ENCODE results near the gene GALK1. TPM values are rescaled to one million over a fixed set of nuclear protein-coding genes. Genes with fewer than 3 reads are reported as not detected.

Gene GALK1
- total RNA-seq, 1 donor from 2014 or later = 29.2 TPM

- no peak overlapping the region for H3K4me3 ChIP-seq (ENCODE audit: low read length in 3 of 3)
- no peak overlapping the region for H3K9ac ChIP-seq (ENCODE audit: low read depth in 1 of 3, low read length in 3 of 3)
- H3K4me1 ChIP-seq (ENCODE audit: control insufficient read depth in 3 of 3, insufficient read depth in 3 of 3, low read length in 3 of 3) = peaks cover 10 to 14% (median 12%) of the 10 kb centered on the region in 3 donors
- peaks cover 0 to 4% (median 0%) of the 10 kb centered on the region in 3 donors for H3K36me3 ChIP-seq (ENCODE audit: control insufficient read depth in 3 of 3, insufficient read depth in 3 of 3, low read length in 3 of 3)
- H3K27me3 ChIP-seq (ENCODE audit: control insufficient read depth in 3 of 3, insufficient read depth in 3 of 3, low read length in 3 of 3) = no peaks in the 10 kb centered on the region
- H3K27ac ChIP-seq (ENCODE audit: low read depth, low read length) = no peak overlapping the region
- H3K9me3 ChIP-seq (ENCODE audit: control insufficient read depth in 3 of 3, low read length in 3 of 3) = no peaks in the 10 kb centered on the region
Measured at GRCh38 chr17:75757086-75757681, 7.8 kb downstream of the GALK1 start.

GRCh38 chr17:75756451-75757085 lies 8.4 kb downstream of the GALK1 start:
- H3K9me3 ChIP-seq (ENCODE audit: control insufficient read depth in 3 of 3, low read length in 3 of 3) = no peaks in the 10 kb centered on the region
- H3K4me1 ChIP-seq (ENCODE audit: control insufficient read depth in 3 of 3, insufficient read depth in 3 of 3, low read length in 3 of 3) = peaks cover 10 to 14% (median 12%) of the 10 kb centered on the region in 3 donors
- H3K36me3 ChIP-seq (ENCODE audit: control insufficient read depth in 3 of 3, insufficient read depth in 3 of 3, low read length in 3 of 3) = peaks cover 0 to 6% (median 0%) of the 10 kb centered on the region in 3 donors
- H3K9ac ChIP-seq (ENCODE audit: low read depth in 1 of 3, low read length in 3 of 3) = no peak overlapping the region
- no peak overlapping the region for H3K27ac ChIP-seq (ENCODE audit: low read depth, low read length)
- no peaks in the 10 kb centered on the region for H3K27me3 ChIP-seq (ENCODE audit: control insufficient read depth in 3 of 3, insufficient read depth in 3 of 3, low read length in 3 of 3)
- H3K4me3 ChIP-seq (ENCODE audit: low read length in 3 of 3) = no peak overlapping the region

- Histone ChIP-seq H3K36me3 (ENCODE audit: control insufficient read depth in 3 of 3, insufficient read depth in 3 of 3, low read length in 3 of 3) (peaks cover 0 to 6% (median 0%) of the 10 kb centered on the region in 3 donors), H3K9ac (ENCODE audit: low read depth in 1 of 3, low read length in 3 of 3) (no peak overlapping the region), H3K9me3 (ENCODE audit: control insufficient read depth in 3 of 3, low read length in 3 of 3) (no peaks in the 10 kb centered on the region), H3K4me1 (ENCODE audit: control insufficient read depth in 3 of 3, insufficient read depth in 3 of 3, low read length in 3 of 3) (peaks cover 10 to 14% (median 12%) of the 10 kb centered on the region in 3 donors), H3K27ac (ENCODE audit: low read depth, low read length) (no peak overlapping the region), H3K27me3 (ENCODE audit: control insufficient read depth in 3 of 3, insufficient read depth in 3 of 3, low read length in 3 of 3) (no peaks in the 10 kb centered on the region), H3K4me3 (ENCODE audit: low read length in 3 of 3) (no peak overlapping the region)
Measured at GRCh38 chr17:75755990-75756389, 9.0 kb downstream of the GALK1 start.

- H3K27ac ChIP-seq (ENCODE audit: low read depth, low read length) = no peak overlapping the region
- H3K9ac ChIP-seq (ENCODE audit: low read depth in 1 of 3, low read length in 3 of 3) = no peak overlapping the region
- no peaks in the 10 kb centered on the region for H3K9me3 ChIP-seq (ENCODE audit: control insufficient read depth in 3 of 3, low read length in 3 of 3)
- H3K27me3 ChIP-seq (ENCODE audit: control insufficient read depth in 3 of 3, insufficient read depth in 3 of 3, low read length in 3 of 3) = no peaks in the 10 kb centered on the region
- H3K36me3 ChIP-seq (ENCODE audit: control insufficient read depth in 3 of 3, insufficient read depth in 3 of 3, low read length in 3 of 3) = peaks cover 0 to 6% (median 0%) of the 10 kb centered on the region in 3 donors
- H3K4me3 ChIP-seq (ENCODE audit: low read length in 3 of 3) = no peak overlapping the region
- peaks cover 10 to 14% (median 12%) of the 10 kb centered on the region in 3 donors for H3K4me1 ChIP-seq (ENCODE audit: control insufficient read depth in 3 of 3, insufficient read depth in 3 of 3, low read length in 3 of 3)
Measured at GRCh38 chr17:75755205-75755901, 9.6 kb downstream of the GALK1 start.

GRCh38 chr17:75754378-75755204 lies 10.4 kb downstream of the GALK1 start:
- Histone ChIP-seq H3K4me1 (ENCODE audit: control insufficient read depth in 3 of 3, insufficient read depth in 3 of 3, low read length in 3 of 3) (peaks cover 13 to 20% (median 17%) of the 10 kb centered on the region in 3 donors), H3K27me3 (ENCODE audit: control insufficient read depth in 3 of 3, insufficient read depth in 3 of 3, low read length in 3 of 3) (no peaks in the 10 kb centered on the region), H3K36me3 (ENCODE audit: control insufficient read depth in 3 of 3, insufficient read depth in 3 of 3, low read length in 3 of 3) (peaks cover 0 to 5% (median 0%) of the 10 kb centered on the region in 3 donors), H3K9me3 (ENCODE audit: control insufficient read depth in 3 of 3, low read length in 3 of 3) (no peaks in the 10 kb centered on the region), H3K4me3 (ENCODE audit: low read length in 3 of 3) (peak overlapping the region in 2 of 3 donors; percentile 41 to 46), H3K27ac (ENCODE audit: low read depth, low read length) (no peak overlapping the region), H3K9ac (ENCODE audit: low read depth in 1 of 3, low read length in 3 of 3) (peak overlapping the region; percentile 20 to 66 (median 56))

GRCh38 chr17:75753514-75754377 lies 11.2 kb downstream of the GALK1 start:
- Histone ChIP-seq H3K9me3 (ENCODE audit: control insufficient read depth in 3 of 3, low read length in 3 of 3) (no peaks in the 10 kb centered on the region), H3K36me3 (ENCODE audit: control insufficient read depth in 3 of 3, insufficient read depth in 3 of 3, low read length in 3 of 3) (peaks cover 0 to 2% (median 0%) of the 10 kb centered on the region in 3 donors), H3K4me3 (ENCODE audit: low read length in 3 of 3) (peak overlapping the region in 2 of 3 donors; percentile 46 to 52), H3K4me1 (ENCODE audit: control insufficient read depth in 3 of 3, insufficient read depth in 3 of 3, low read length in 3 of 3) (peaks cover 16 to 23% (median 18%) of the 10 kb centered on the region in 3 donors), H3K27me3 (ENCODE audit: control insufficient read depth in 3 of 3, insufficient read depth in 3 of 3, low read length in 3 of 3) (no peaks in the 10 kb centered on the region), H3K9ac (ENCODE audit: low read depth in 1 of 3, low read length in 3 of 3) (peak overlapping the region; percentile 20 to 66 (median 56)), H3K27ac (ENCODE audit: low read depth, low read length) (no peak overlapping the region)

GRCh38 chr17:75752802-75753513 lies 12.0 kb downstream of the GALK1 start:
- Histone ChIP-seq H3K9me3 (ENCODE audit: control insufficient read depth in 3 of 3, low read length in 3 of 3) (no peaks in the 10 kb centered on the region), H3K36me3 (ENCODE audit: control insufficient read depth in 3 of 3, insufficient read depth in 3 of 3, low read length in 3 of 3) (peaks cover 0 to 2% (median 0%) of the 10 kb centered on the region in 3 donors), H3K9ac (ENCODE audit: low read depth in 1 of 3, low read length in 3 of 3) (peak overlapping the region in 1 of 3 donors; percentile 66), H3K4me3 (ENCODE audit: low read length in 3 of 3) (peak overlapping the region in 2 of 3 donors; percentile 46 to 52), H3K27me3 (ENCODE audit: control insufficient read depth in 3 of 3, insufficient read depth in 3 of 3, low read length in 3 of 3) (no peaks in the 10 kb centered on the region), H3K4me1 (ENCODE audit: control insufficient read depth in 3 of 3, insufficient read depth in 3 of 3, low read length in 3 of 3) (peaks cover 16 to 23% (median 18%) of the 10 kb centered on the region in 3 donors), H3K27ac (ENCODE audit: low read depth, low read length) (no peak overlapping the region)

GRCh38 chr17:75752405-75752709 lies 12.6 kb downstream of the GALK1 start:
- Histone ChIP-seq H3K36me3 (ENCODE audit: control insufficient read depth in 3 of 3, insufficient read depth in 3 of 3, low read length in 3 of 3) (peaks cover 0 to 2% (median 0%) of the 10 kb centered on the region in 3 donors), H3K4me1 (ENCODE audit: control insufficient read depth in 3 of 3, insufficient read depth in 3 of 3, low read length in 3 of 3) (peaks cover 16 to 23% (median 20%) of the 10 kb centered on the region in 3 donors), H3K27ac (ENCODE audit: low read depth, low read length) (no peak overlapping the region)

More at GRCh38 chr17:75752405-75752709, 12.6 kb downstream of the GALK1 start:
- Histone ChIP-seq H3K9me3 (ENCODE audit: control insufficient read depth in 3 of 3, low read length in 3 of 3) (no peaks in the 10 kb centered on the region), H3K9ac (ENCODE audit: low read depth in 1 of 3, low read length in 3 of 3) (no peak overlapping the region), H3K4me3 (ENCODE audit: low read length in 3 of 3) (no peak overlapping the region), H3K27me3 (ENCODE audit: control insufficient read depth in 3 of 3, insufficient read depth in 3 of 3, low read length in 3 of 3) (no peaks in the 10 kb centered on the region)

All from skeletal muscle tissue (tissue), 4 donors.